Measurements from ENCODE around the gene KCNH6. TPM values are rescaled to one million over a fixed set of nuclear protein-coding genes. Genes with fewer than 3 reads are reported as not detected.

KCNH6 gene
- total and polyA plus RNA-seq, 8 donors, result 0.41 to 1.5 (median 0.84) TPM

GRCh38 chr17:63495491-63495890, 27.7 kb upstream of the KCNH6 start:
- DNase-seq (peak in 1 of 4 donors; percentile 68), ATAC-seq (no peak)
- no peak overlapping the region for H3K4me3 ChIP-seq
- peak overlapping the region in 1 of 2 donors; percentile 48 for H3K27ac ChIP-seq
- peaks cover 0 to 9% of the 10 kb centered on the region in 2 donors for H3K4me1 ChIP-seq
- H3K27me3 ChIP-seq, result no peaks in the 10 kb centered on the region
- intact Hi-C loops (cut with DNase I), result no loop called here
- no peaks in the 10 kb centered on the region for H3K36me3 ChIP-seq
- no peaks in the 10 kb centered on the region for H3K9me3 ChIP-seq
- no peak for TF ChIP-seq CTCF (IDR thresholded peaks at IDR 0.05)

GRCh38 chr17:63496177-63496576, 27.0 kb upstream of the KCNH6 start:
- intact Hi-C loops (cut with DNase I), result no loop called here
- Histone ChIP-seq H3K4me1 (peaks cover 0 to 9% of the 10 kb centered on the region in 2 donors), H3K27me3 (no peaks in the 10 kb centered on the region), H3K9me3 (no peaks in the 10 kb centered on the region), H3K36me3 (no peaks in the 10 kb centered on the region), H3K4me3 (no peak overlapping the region), H3K27ac (peak overlapping the region in 1 of 2 donors; percentile 48)
- TF ChIP-seq CTCF (IDR thresholded peaks at IDR 0.05), result no peak
- DNase-seq, result no peak
- ATAC-seq, result no peak

- H3K4me3 ChIP-seq, result no peak overlapping the region
- peaks cover 0 to 9% of the 10 kb centered on the region in 2 donors for H3K4me1 ChIP-seq
- peak overlapping the region in 1 of 2 donors; percentile 48 for H3K27ac ChIP-seq
- intact Hi-C loops (cut with DNase I), result no loop called here
- no peaks in the 10 kb centered on the region for H3K27me3 ChIP-seq
- DNase-seq (no peak), ATAC-seq (no peak)
- no peak for TF ChIP-seq CTCF (IDR thresholded peaks at IDR 0.05)
- no peaks in the 10 kb centered on the region for H3K9me3 ChIP-seq
- H3K36me3 ChIP-seq, result no peaks in the 10 kb centered on the region
Measured at GRCh38 chr17:63496663-63497400, 26.3 kb upstream of the KCNH6 start.

- Histone ChIP-seq H3K9me3 (no peaks in the 10 kb centered on the region), H3K4me1 (peaks cover 0 to 9% of the 10 kb centered on the region in 2 donors), H3K4me3 (no peak overlapping the region), H3K27me3 (no peaks in the 10 kb centered on the region), H3K27ac (peak overlapping the region; percentile 48 to 56), H3K36me3 (no peaks in the 10 kb centered on the region)
- intact Hi-C loops (cut with DNase I), result no loop called here
- no peak for DNase-seq
- no peak for ATAC-seq
- no peak for TF ChIP-seq CTCF (IDR thresholded peaks at IDR 0.05)
Measured at GRCh38 chr17:63497708-63498483, 25.3 kb upstream of the KCNH6 start.

- Histone ChIP-seq H3K27me3 (no peaks in the 10 kb centered on the region), H3K4me1 (peaks cover 0 to 9% of the 10 kb centered on the region in 2 donors), H3K36me3 (no peaks in the 10 kb centered on the region), H3K4me3 (no peak overlapping the region), H3K27ac (peak overlapping the region; percentile 48 to 56), H3K9me3 (no peaks in the 10 kb centered on the region)
- intact Hi-C loops (cut with DNase I), result no loop called here
- DNase-seq (no peak), ATAC-seq (no peak)
- TF ChIP-seq CTCF (IDR thresholded peaks at IDR 0.05), result no peak
Measured at GRCh38 chr17:63498626-63499195, 24.4 kb upstream of the KCNH6 start.

All from left lung (tissue), 10 donors.